Stimulated activated naive CD8-positive, alpha-beta T cell treated with anti-CD3 and anti-CD28 coated beads, Interleukin-15, Interleukin-2, amounts not matched to agents 100 ng/mL and 50 ng/mL, for 24 hours (primary cell): ENCODE data around the gene FOXB2.
"Not testable (repeated sequence)": the region's sequence is repeated elsewhere in the genome, so short reads cannot be mapped to it uniquely, and the experiment has no call there.

Source experiments
- H3K27ac Mint-ChIP-seq: one replicate; pipeline ENCODE4 v1.8.0; 2021; ENCODE audit warnings: mild to moderate bottlenecking, mixed read lengths
- H3K27me3 Mint-ChIP-seq: one replicate; pipeline ENCODE4 v1.8.0; 2021; ENCODE audit warnings: mixed read lengths
- H3K36me3 Mint-ChIP-seq: one replicate; pipeline ENCODE4 v1.8.0; 2021; ENCODE audit warnings: low read depth, mixed read lengths
- H3K4me1 Mint-ChIP-seq: one replicate; pipeline ENCODE4 v1.8.0; 2021; ENCODE audit warnings: low read depth, mixed read lengths
- H3K4me3 Mint-ChIP-seq: one replicate; pipeline ENCODE4 v1.8.0; 2021; ENCODE audit warnings: mild to moderate bottlenecking, mixed read lengths
- H3K9me3 Mint-ChIP-seq: one replicate; pipeline ENCODE4 v1.8.0; 2021; ENCODE audit warnings: mixed read lengths

Gene FOXB2

DNA sequence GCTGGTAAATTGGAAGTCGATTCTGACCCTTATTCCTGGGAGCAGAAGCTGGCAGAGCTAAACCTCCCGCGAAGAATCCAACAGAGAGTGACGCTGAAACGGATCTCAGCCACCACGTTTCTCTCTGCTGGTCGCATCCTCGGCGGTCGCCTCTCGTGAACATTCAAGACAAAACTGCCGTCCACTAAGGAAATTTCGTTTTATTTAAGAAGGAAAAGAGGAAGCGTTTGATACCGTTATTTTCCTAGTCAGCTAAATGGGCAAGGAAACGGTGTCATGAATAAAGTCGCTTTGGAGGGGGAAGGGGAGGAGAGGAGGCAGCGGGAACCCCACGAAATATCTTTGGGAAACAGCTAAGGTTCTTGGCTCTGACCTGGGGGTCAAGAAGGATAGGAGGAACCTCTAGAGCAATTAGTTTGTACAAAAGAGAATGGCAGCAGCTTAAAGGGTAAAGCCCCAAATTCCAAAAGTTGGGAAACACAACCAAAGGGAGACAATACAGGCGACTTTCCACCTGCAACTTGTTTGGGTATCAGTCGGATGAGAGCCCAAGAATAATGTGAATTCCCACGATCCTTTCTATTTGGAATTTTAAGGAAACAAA lies 1.9 kb downstream of the FOXB2 start:
- H3K27me3 Mint-ChIP-seq: peaks cover 83% of the 10 kb centered on the region

DNA sequence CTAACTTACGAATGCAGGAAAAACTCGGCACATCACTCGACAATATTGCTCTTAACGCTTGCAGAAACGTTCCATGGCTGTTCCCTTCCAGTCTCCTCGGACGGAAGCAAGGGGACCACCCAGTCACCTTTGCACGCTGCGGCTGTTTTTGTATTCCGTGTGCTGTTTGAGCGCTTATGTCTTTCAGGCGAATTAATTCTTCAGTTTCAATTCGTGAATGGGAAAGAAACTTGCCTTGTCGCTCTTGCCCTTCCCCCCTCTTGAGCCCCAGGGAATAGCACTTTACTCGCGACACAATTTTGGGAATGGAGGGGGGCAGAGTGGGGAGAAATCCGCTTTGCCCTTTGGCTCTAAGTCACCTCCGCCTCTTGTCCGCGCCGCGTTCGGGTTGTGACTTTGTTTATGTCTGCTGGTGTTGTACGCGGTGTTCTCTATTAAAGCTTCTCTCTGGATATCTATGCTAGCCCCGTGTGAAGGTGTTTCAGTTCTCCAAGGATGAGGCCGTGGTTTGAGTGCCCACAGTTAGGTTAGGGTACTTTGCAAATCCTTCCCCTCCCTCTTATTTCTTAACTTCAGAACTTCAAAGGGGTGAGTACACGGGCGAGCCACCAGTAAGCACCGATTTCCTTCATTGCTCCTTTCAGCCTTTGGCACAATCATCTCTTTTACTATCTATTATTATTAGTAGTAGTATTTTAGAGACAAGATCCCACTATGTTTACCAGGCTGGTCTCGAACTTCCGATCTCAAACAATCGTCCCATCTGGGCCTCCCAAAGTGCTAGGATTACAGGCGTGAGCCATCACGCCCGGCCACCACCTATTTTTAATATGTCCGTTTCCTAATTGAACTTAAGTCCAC lies 2.7 kb downstream of the FOXB2 start:
- Mint-ChIP-seq H3K9me3 (no peaks in the 10 kb centered on the region), H3K4me1 (peaks cover 31% of the 10 kb centered on the region), H3K36me3 (peaks cover 3% of the 10 kb centered on the region), H3K4me3 (peak overlapping the region; percentile 45), H3K27ac (no peak overlapping the region), H3K27me3 (peaks cover 76% of the 10 kb centered on the region)

More for the DNA sequence above, 1.9 kb downstream of the FOXB2 start:
- Mint-ChIP-seq H3K36me3 (peaks cover 3% of the 10 kb centered on the region), H3K4me3 (peak overlapping the region; percentile 45), H3K9me3 (no peaks in the 10 kb centered on the region), H3K27ac (peak overlapping the region; percentile 45), H3K4me1 (peaks cover 34% of the 10 kb centered on the region)

DNA sequence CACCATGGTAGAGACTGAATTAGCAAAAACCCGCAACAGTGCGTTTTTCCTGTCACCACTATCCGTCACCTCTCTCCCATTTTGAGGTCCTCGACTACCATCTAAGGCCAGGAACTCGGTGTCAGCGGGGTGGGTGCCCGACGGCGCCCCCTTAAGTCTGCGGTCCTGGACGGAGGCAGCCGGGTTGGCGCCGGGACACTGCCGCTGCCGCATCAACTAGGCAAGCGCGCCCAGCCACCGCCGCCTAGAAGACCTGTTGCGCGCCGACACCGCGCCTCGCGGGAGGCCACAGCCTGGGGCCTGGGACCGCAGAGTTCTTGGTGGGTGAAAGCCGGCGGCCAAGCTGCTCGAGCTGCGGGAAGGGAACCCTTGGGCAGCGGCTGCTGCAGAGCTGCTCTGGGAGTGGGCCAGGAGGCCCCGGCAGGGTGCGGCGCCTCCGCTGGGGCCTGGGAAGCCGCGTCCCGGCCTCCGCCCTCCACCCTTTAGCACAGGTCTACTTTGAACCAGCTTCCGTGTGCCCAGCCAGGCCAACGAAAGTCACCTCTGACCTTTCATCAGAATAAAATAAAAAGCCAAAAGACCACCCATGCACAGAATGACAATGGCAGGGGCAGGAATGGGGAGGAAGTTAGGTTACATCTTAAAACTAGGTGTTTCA lies 3.5 kb downstream of the FOXB2 start:
- peaks cover 3% of the 10 kb centered on the region for H3K36me3 Mint-ChIP-seq
- H3K4me1 Mint-ChIP-seq: peaks cover 29% of the 10 kb centered on the region
- no peak overlapping the region for H3K4me3 Mint-ChIP-seq
- peaks cover 69% of the 10 kb centered on the region for H3K27me3 Mint-ChIP-seq
- H3K27ac Mint-ChIP-seq: no peak overlapping the region
- no peaks in the 10 kb centered on the region for H3K9me3 Mint-ChIP-seq

DNA sequence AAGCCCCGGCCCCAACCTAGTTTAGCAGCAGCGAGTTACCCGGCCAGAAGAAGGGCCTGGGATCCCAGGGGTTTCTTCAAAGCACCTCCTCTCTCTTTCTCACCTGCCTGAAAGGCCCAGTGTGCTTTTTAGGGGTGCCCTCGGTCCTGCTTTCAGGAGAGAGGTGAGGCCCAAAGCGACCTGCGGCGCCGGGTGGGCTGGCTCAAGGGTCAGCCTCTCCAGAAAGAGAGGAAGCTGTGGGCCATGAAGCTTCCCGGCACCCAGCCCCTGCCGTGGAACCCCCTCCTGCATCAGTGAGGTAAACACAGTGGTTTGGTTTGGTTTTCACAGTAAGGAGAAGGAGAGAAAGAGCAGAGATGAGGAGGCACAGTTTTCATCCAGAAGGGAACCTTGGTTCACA lies 4.3 kb downstream of the FOXB2 start:
- Mint-ChIP-seq H3K27me3 (peaks cover 73% of the 10 kb centered on the region), H3K27ac (no peak overlapping the region), H3K4me1 (peaks cover 25% of the 10 kb centered on the region), H3K36me3 (no peaks in the 10 kb centered on the region), H3K4me3 (no peak overlapping the region), H3K9me3 (no peaks in the 10 kb centered on the region)

DNA sequence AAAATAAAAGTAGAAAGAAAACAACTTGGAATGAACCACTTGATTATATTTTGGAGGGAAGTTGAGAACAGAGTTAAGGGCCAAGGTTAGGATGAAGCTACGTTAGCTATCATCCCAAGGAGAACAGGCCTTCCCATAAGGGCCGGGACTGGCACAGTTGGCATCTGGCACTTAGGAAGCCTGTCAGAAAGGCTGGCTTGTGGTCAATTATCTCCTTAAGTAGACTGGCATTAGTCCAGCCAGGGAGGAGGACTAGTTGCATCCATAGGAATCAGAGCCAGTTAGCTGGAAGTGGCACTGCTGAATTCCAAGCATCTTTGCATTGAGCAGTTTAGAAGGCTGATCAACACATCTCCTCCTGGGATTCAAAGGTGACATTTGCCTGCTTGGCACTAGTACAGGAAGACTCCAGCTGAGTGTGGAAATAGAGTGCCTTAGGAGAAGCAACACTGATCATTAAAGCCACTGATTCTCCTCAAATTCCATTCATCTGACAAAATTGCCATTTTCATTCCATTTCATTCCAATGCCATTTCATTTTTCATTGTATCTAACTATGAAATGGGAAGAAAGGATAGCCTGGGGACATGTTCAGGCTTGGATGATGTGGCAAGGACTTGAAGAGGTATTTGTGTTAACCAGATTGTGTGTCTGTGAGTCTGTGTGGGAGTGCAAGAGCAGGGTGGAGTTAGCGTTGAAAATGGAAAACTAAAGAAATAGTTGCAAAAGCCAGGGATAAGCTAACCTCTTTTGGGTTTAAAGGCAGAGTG lies 5.5 kb downstream of the FOXB2 start:
- Mint-ChIP-seq H3K36me3 (no peaks in the 10 kb centered on the region), H3K4me3 (no peak overlapping the region), H3K27me3 (peaks cover 63% of the 10 kb centered on the region), H3K9me3 (no peaks in the 10 kb centered on the region), H3K27ac (no peak overlapping the region), H3K4me1 (peaks cover 17% of the 10 kb centered on the region)

DNA sequence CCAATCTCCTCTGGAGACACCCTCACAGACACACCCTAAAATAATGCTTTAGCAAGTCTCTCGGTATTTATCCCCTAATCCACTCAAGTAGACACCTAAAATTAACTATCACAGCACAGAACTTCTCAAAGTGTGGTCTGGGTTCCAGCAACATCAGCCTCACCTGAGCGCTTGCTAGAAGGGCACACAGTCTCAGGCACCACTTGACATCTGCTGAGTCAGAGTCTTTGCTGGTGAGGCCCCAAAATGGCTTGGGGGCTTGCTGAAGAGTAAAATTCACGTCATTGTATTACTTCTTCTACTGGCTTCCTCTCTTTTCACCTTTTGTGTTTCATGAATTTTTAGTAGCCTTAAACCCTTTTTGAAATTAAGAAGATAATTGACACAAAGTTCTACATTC lies 9.0 kb downstream of the FOXB2 start:
- Mint-ChIP-seq H3K36me3 (no peaks in the 10 kb centered on the region), H3K4me3 (no peak overlapping the region), H3K27ac (no peak overlapping the region), H3K4me1 (no peaks in the 10 kb centered on the region), H3K27me3 (peaks cover 56% of the 10 kb centered on the region), H3K9me3 (no peaks in the 10 kb centered on the region)

DNA sequence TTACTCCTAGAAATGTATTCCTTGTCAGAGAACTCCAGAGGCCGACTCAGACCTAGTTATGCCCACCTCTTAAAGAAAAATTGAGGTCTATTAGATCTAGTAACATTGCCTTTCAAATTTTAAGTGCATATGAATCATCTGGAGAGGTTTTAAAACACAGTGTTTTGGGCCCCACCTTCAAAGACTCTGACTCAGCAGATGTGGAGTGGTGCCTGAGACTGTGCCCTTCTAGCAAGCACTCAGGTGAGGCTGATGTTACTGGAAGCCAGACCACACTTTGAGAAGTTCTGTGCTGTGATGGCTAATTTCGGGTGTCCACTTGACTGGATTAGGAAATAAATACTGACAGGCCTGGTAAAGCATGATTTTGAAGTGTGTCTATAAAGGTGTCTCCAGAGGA lies 10.6 kb downstream of the FOXB2 start:
- Mint-ChIP-seq H3K27me3 (peaks cover 54% of the 10 kb centered on the region), H3K27ac (no peak overlapping the region), H3K9me3 (no peaks in the 10 kb centered on the region), H3K4me1 (no peaks in the 10 kb centered on the region), H3K36me3 (no peaks in the 10 kb centered on the region), H3K4me3 (no peak overlapping the region)

DNA sequence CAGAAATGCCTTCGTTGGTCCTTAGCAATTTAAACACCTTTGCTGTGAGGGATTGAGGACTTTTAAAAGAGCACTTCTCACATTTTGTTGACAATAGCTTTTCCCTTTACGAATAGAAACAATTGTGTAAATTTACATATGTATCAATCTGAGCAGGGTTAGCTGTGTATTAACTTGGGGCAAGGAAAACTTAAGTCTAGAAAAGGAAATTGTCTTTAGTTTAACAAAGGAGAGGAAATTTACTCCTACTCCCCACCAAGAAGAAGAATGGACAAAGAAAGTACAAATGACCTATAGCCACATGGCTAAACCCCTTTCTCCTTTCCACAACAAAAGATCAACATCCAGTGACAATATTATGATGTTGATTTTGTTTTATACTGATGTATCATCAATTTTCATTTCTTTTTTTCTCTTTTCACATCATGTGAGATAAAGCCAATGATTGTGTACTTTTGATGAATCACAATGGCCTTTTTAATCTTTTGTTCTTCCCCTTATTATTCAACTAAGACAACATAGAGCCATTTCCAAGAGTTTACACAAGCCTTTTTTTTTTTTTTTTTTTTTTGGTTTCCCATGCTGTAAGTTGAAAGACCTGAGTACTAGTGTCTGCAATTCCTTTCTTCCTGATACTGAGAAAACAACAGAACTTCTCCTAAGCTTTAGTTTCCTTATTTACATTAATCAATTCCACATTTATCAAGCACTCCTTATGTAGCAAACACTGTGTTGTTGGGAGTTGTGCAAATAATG lies 19.0 kb downstream of the FOXB2 start:
- H3K27ac Mint-ChIP-seq: no peak overlapping the region
- H3K9me3 Mint-ChIP-seq: no peaks in the 10 kb centered on the region
- H3K27me3 Mint-ChIP-seq: peaks cover 28% of the 10 kb centered on the region
- no peak overlapping the region for H3K4me3 Mint-ChIP-seq
- no peaks in the 10 kb centered on the region for H3K4me1 Mint-ChIP-seq
- no peaks in the 10 kb centered on the region for H3K36me3 Mint-ChIP-seq

DNA sequence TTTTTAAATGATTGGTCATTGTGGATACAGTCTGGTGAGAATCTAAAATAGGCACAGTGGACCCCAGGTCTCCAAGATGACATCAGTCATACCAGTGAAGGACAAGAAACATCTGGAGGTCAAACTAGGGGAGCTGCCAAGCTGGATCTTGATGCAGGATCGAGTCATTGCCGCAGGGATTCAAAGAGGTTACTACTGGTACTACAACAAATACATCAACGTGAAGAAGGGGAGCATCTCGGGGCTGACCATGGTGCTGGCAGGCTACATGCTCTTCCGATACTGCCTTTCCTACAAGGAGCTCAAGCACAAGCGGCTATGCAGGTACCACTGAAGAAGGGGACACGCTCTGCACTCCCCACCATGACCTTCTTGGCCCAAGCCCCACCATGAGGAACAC lies 20.9 kb downstream of the FOXB2 start:
- Mint-ChIP-seq H3K4me1 (no peaks in the 10 kb centered on the region), H3K27ac (no peak overlapping the region), H3K4me3 (no peak overlapping the region), H3K36me3 (no peaks in the 10 kb centered on the region), H3K27me3 (peaks cover 23% of the 10 kb centered on the region), H3K9me3 (no peaks in the 10 kb centered on the region)

DNA sequence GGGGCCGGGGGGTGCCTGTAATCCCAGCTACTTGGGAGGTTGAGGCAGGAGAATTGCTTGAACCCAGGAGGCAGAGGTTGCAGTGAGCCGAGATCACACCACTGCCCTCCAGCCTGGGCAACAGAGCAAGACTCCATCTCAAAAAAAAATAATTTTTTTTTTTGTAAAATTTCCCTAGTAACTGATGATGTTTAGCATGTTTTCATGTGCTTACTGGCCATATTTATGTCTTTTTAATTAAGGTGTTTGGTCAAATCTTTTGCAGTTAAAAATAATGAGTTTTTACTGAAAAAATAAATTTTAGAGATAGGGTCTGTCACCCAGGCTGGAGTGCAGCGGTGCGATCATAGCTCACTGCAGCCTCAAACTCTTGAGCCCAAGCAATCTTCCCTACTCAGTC lies 24.3 kb downstream of the FOXB2 start:
- not testable (repeated sequence) for H3K9me3 Mint-ChIP-seq, H3K27ac Mint-ChIP-seq, H3K4me1 Mint-ChIP-seq, H3K36me3 Mint-ChIP-seq, H3K4me3 Mint-ChIP-seq
- peaks cover 25% of the 10 kb centered on the region for H3K27me3 Mint-ChIP-seq

DNA sequence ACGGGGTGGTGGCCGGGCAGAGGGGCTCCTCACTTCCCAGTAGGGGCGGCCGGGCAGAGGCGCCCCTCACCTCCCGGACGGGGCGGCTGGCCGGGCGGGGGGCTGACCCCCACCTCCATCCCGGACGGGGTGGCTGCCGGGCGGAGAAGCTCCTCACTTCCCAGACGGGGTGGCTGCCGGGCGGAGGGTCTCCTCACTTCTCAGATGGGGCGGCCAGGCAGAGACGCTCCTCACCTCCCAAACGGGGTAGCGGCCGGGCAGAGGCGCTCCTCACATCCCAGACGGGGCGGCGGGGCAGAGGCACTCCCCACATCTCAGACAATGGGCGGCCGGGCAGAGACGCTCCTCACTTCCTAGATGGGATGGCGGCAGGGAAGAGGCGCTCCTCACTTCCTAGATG lies 41.2 kb downstream of the FOXB2 start:
- not testable (repeated sequence) for H3K27ac Mint-ChIP-seq, H3K4me1 Mint-ChIP-seq, H3K9me3 Mint-ChIP-seq, H3K4me3 Mint-ChIP-seq, H3K36me3 Mint-ChIP-seq, H3K27me3 Mint-ChIP-seq

DNA sequence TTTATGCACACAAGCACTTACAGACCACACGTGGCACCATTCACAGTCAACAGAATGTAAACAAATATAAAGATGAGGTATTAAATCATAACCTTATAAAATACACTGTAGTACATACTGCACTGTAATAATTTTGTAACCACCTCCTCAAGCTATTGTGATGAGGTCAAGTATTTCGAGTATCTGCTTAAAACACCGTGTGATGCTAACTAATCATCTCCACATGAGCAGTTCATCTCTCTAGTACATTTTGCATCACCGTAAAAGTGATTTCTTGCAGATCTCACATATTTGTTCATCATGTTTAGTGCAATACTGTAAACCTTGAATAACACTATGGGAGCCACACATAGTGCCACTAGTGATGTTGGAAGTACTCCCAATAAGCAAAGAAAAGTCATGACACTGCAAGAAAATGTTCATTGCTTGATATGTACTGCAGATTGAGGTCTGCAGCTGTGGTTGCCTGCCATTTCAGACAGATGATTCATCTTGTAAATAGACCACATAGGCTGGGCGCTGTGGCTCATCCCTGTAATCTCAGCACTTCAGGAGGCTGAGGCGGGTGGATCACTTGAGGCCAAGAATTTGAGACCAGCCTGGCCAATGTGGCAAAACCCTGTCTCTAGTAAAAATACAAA lies 44.3 kb downstream of the FOXB2 start:
- Mint-ChIP-seq H3K9me3 (peaks cover 3% of the 10 kb centered on the region), H3K4me3 (no peak overlapping the region), H3K27ac (no peak overlapping the region), H3K27me3 (no peaks in the 10 kb centered on the region), H3K36me3 (no peaks in the 10 kb centered on the region), H3K4me1 (no peaks in the 10 kb centered on the region)

DNA sequence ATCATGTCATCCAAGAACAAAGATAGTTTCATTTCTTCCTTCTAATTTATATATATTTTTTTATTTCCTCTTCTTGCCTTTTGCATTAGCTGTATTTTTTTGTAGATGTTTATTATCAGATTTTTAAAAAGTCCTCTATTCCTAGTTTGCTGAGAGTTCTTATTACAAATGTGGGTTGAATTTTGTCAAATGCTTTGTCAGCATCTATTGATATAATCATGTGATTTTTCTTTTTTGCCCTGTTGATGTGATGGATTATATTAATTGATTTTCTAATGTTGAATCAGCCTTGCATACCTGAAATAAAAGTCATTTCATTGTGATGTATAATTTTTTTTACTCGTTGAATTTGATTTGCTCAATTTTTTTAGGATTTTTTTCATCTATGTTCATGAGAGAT lies 46.9 kb downstream of the FOXB2 start:
- Mint-ChIP-seq H3K36me3 (no peaks in the 10 kb centered on the region), H3K9me3 (peaks cover 3% of the 10 kb centered on the region), H3K27ac (no peak overlapping the region), H3K27me3 (peaks cover 6% of the 10 kb centered on the region), H3K4me3 (no peak overlapping the region), H3K4me1 (no peaks in the 10 kb centered on the region)
